ENCODE data around the gene TRPM3.

Gene TRPM3

DNA sequence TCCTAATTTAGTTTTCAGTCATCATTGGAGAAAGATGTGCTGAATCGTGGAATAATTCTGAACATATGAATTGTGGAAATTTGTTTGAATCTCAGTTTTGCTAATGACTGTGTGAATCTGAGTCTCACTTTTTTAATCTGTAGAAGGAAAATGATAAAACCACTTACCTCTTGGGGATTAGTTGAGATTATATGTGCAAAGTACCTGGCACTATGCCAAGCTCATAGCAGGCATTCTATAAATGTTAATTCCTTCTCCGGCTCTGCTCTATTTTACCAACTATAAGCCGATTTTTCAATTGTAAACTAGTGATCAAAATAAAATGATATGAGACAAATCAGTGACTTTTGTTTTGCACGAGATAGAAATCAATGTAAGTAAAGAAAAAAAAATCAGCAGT lies 290.8 kb downstream of the TRPM3 start (continued):
- TF ChIP-seq ZNF513 (tag by site-specific recombination; IDR thresholded peaks at IDR 0.05) = peak; percentile 45; the same call in 1 of the 2 replicates
- TF ChIP-seq ZNF366 (tag by site-specific recombination; conservative IDR thresholded peaks at IDR 0.05) = no peak
- 0 out of 2 replicates have a peak, but pooled peaks have one; percentile 51 for TF ChIP-seq ZNF544 (tag by site-specific recombination; IDR thresholded peaks at IDR 0.05)
- TF ChIP-seq KLF10 (tag by site-specific recombination; IDR thresholded peaks at IDR 0.05) = peak; percentile 60; the same call in 1 of the 2 replicates
- TF ChIP-seq ZNF830 (tag by site-specific recombination; IDR thresholded peaks at IDR 0.05; ENCODE audit: low read depth) = peak; percentile 83
- TF ChIP-seq GLI2 (tag by site-specific recombination; IDR thresholded peaks at IDR 0.05; ENCODE audit: borderline replicate concordance, low read depth) = no peak
- TF ChIP-seq, protein P1, sequence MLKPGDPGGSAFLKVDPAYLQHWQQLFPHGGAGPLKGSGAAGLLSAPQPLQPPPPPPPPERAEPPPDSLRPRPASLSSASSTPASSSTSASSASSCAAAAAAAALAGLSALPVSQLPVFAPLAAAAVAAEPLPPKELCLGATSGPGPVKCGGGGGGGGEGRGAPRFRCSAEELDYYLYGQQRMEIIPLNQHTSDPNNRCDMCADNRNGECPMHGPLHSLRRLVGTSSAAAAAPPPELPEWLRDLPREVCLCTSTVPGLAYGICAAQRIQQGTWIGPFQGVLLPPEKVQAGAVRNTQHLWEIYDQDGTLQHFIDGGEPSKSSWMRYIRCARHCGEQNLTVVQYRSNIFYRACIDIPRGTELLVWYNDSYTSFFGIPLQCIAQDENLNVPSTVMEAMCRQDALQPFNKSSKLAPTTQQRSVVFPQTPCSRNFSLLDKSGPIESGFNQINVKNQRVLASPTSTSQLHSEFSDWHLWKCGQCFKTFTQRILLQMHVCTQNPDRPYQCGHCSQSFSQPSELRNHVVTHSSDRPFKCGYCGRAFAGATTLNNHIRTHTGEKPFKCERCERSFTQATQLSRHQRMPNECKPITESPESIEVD (tag by site-specific recombination; IDR thresholded peaks at IDR 0.05) = peak; percentile 45
- TF ChIP-seq, protein P2, sequence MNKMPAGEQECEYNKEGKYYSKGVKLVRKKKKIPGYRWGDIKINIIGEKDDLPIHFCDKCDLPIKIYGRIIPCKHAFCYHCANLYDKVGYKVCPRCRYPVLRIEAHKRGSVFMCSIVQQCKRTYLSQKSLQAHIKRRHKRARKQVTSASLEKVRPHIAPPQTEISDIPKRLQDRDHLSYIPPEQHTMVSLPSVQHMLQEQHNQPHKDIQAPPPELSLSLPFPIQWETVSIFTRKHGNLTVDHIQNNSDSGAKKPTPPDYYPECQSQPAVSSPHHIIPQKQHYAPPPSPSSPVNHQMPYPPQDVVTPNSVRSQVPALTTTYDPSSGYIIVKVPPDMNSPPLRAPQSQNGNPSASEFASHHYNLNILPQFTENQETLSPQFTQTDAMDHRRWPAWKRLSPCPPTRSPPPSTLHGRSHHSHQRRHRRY (tag by site-specific recombination; IDR thresholded peaks at IDR 0.05) = no peak
- no peak for TF ChIP-seq ZNF777 (tag by site-specific recombination; IDR thresholded peaks at IDR 0.05; ENCODE audit: borderline replicate concordance)
- TF ChIP-seq MEIS1 (CRISPR knock-in tag; IDR thresholded peaks at IDR 0.05; ENCODE audit: borderline replicate concordance) = no peak
- no peak for TF ChIP-seq SCRT1 (tag by site-specific recombination; IDR thresholded peaks at IDR 0.05; ENCODE audit: borderline replicate concordance)
- TF ChIP-seq SP7 (tag by site-specific recombination; IDR thresholded peaks at IDR 0.05) = no peak
- no peak for TF ChIP-seq ZNF555 (tag by site-specific recombination; conservative IDR thresholded peaks at IDR 0.05)
- no peak for TF ChIP-seq ZSCAN16 (tag by site-specific recombination; IDR thresholded peaks at IDR 0.05)
- TF ChIP-seq ZNF184 (tag by site-specific recombination; IDR thresholded peaks at IDR 0.05) = 0 out of 2 replicates have a peak, but pooled peaks have one; percentile 38
- TF ChIP-seq ZNF580 (tag by site-specific recombination; IDR thresholded peaks at IDR 0.05) = no peak
- TF ChIP-seq ZNF610 (tag by site-specific recombination; IDR thresholded peaks at IDR 0.05; ENCODE audit: borderline replicate concordance) = no peak
- TF ChIP-seq MYNN (tag by site-specific recombination; IDR thresholded peaks at IDR 0.05; ENCODE audit: borderline replicate concordance) = no peak
- 0 out of 2 replicates have a peak, but pooled peaks have one; percentile 49 for TF ChIP-seq ZNF132 (tag by site-specific recombination; IDR thresholded peaks at IDR 0.05; ENCODE audit: borderline replicate concordance)
- TF ChIP-seq, protein P3, sequence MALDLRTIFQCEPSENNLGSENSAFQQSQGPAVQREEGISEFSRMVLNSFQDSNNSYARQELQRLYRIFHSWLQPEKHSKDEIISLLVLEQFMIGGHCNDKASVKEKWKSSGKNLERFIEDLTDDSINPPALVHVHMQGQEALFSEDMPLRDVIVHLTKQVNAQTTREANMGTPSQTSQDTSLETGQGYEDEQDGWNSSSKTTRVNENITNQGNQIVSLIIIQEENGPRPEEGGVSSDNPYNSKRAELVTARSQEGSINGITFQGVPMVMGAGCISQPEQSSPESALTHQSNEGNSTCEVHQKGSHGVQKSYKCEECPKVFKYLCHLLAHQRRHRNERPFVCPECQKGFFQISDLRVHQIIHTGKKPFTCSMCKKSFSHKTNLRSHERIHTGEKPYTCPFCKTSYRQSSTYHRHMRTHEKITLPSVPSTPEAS (tag by site-specific recombination; IDR thresholded peaks at IDR 0.05) = no peak
- TF ChIP-seq ZNF292 (tag by site-specific recombination; IDR thresholded peaks at IDR 0.05; ENCODE audit: borderline replicate concordance, low read depth) = no peak
- no peak for TF ChIP-seq ZXDB (tag by site-specific recombination; IDR thresholded peaks at IDR 0.05)
- TF ChIP-seq SALL2 (tag by site-specific recombination; IDR thresholded peaks at IDR 0.05; ENCODE audit: borderline replicate concordance) = no peak
- TF ChIP-seq ZEB2 (tag by site-specific recombination; IDR thresholded peaks at IDR 0.05) = no peak
- TF ChIP-seq PBX3 (CRISPR knock-in tag; IDR thresholded peaks at IDR 0.05) = no peak
- TF ChIP-seq SP3 (tag by site-specific recombination; IDR thresholded peaks at IDR 0.05) = no peak
- no peak for TF ChIP-seq ZNF280C (tag by site-specific recombination; IDR thresholded peaks at IDR 0.05)
- no peak for TF ChIP-seq ZNF16 (tag by site-specific recombination; IDR thresholded peaks at IDR 0.05; ENCODE audit: low read depth)
- no peak for TF ChIP-seq ZFP3 (tag by site-specific recombination; IDR thresholded peaks at IDR 0.05; ENCODE audit: low read depth)
- TF ChIP-seq ZNF623 (tag by site-specific recombination; IDR thresholded peaks at IDR 0.05) = no peak
- TF ChIP-seq ZNF391 (tag by site-specific recombination; IDR thresholded peaks at IDR 0.05; ENCODE audit: borderline replicate concordance, low read depth) = no peak
- peak; percentile 70; the same call in 1 of the 2 replicates for TF ChIP-seq ZNF37A (tag by site-specific recombination; IDR thresholded peaks at IDR 0.05)
